Measurements from ENCODE around the gene USP13. TPM values are rescaled to one million over a fixed set of nuclear protein-coding genes. Genes with fewer than 3 reads are reported as not detected.
"Not testable (repeated sequence)": the region's sequence is repeated elsewhere in the genome, so short reads cannot be mapped to it uniquely, and the experiment has no call there.

Gene USP13
- total RNA-seq, 2 experiments from 2014 or later = 9.4 to 9.6 TPM

- H3K27me3 Mint-ChIP-seq = no peaks in the 10 kb centered on the region
- CTCF ChIA-PET = no interaction called here
- H3K4me3 Mint-ChIP-seq = no peak overlapping the region
Measured at GRCh38 chr3:179769411-179770247, 116.8 kb downstream of the USP13 start.

DNA sequence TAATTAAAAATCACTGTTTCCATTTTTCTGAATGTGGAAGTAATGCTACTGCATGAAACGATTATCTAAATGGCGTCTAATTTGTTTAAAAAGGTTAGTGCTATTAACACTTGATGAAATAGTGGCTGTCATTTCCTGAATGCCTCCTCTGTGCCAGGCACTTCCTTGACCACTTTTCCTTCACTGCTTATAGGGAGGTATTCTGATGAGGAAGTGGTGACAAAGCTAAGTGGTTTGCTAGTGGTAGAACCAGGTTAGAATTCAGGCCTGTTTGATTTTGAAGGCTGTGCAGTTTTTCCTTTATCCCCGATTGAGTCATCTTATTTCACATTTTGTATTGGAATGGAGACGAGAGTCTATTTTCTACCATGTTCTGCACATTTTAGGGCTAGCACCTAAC is 119.0 kb downstream of the USP13 start:
- Mint-ChIP-seq H3K27ac (no peak overlapping the region), H3K4me1 (peaks cover 4% of the 10 kb centered on the region), H3K9me3 (no peaks in the 10 kb centered on the region), H3K27me3 (no peaks in the 10 kb centered on the region), H3K4me3 (no peak overlapping the region), H3K36me3 (ENCODE audit: low read depth) (peaks cover 15% of the 10 kb centered on the region)
- ChIA-PET POLR2A (no interaction called here), CTCF (no interaction called here)
- DNase-seq = no peak

More at GRCh38 chr3:179769411-179770247, 116.8 kb downstream of the USP13 start:
- no peak overlapping the region for H3K27ac Mint-ChIP-seq
- no peak for DNase-seq
- H3K36me3 Mint-ChIP-seq (ENCODE audit: low read depth) = peaks cover 18% of the 10 kb centered on the region
- no peaks in the 10 kb centered on the region for H3K9me3 Mint-ChIP-seq
- H3K4me1 Mint-ChIP-seq = peaks cover 4% of the 10 kb centered on the region
- POLR2A ChIA-PET = no interaction called here

DNA sequence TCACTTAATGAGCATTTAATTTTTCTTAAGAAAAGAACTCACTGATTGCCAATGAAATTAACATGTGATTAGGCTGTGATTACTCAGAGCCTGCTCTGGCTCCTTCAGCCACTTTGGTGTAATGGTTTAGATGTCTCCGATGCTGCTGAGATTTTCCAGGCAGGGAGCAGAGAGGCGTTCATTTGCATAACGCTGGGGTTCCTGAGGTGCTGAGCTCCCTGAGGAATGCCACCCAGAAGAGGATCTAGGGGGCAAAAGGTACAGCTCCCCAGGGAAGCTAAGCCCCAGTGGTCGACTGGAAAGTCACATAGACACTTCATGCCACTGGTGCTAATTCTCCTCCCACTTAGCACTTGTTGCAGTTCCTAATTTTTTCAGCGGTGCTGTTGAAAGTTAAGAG is 119.5 kb downstream of the USP13 start:
- no peak overlapping the region for H3K4me3 Mint-ChIP-seq
- H3K27me3 Mint-ChIP-seq = no peaks in the 10 kb centered on the region
- peaks cover 4% of the 10 kb centered on the region for H3K4me1 Mint-ChIP-seq
- DNase-seq = no peak
- POLR2A ChIA-PET = no interaction called here
- H3K9me3 Mint-ChIP-seq = no peaks in the 10 kb centered on the region
- H3K36me3 Mint-ChIP-seq (ENCODE audit: low read depth) = peaks cover 12% of the 10 kb centered on the region
- CTCF ChIA-PET = no interaction called here
- H3K27ac Mint-ChIP-seq = no peak overlapping the region

GRCh38 chr3:179775416-179776122 is 122.7 kb downstream of the USP13 start:
- no peak overlapping the region for H3K27ac Mint-ChIP-seq
- CTCF ChIA-PET = interaction anchor here (0.6 kb wide), 1 partner anchor 319 kb away, joined by 4 read pairs; no protein-coding TSS in a partner anchor
- H3K36me3 Mint-ChIP-seq (ENCODE audit: low read depth) = peaks cover 17% of the 10 kb centered on the region
- no peak overlapping the region for H3K4me3 Mint-ChIP-seq
- POLR2A ChIA-PET = no interaction called here
- peaks cover 1% of the 10 kb centered on the region for H3K4me1 Mint-ChIP-seq
- H3K27me3 Mint-ChIP-seq = no peaks in the 10 kb centered on the region
- DNase-seq = no peak
- no peaks in the 10 kb centered on the region for H3K9me3 Mint-ChIP-seq

- H3K9me3 Mint-ChIP-seq; H3K4me1 Mint-ChIP-seq; H3K36me3 Mint-ChIP-seq (ENCODE audit: low read depth); H3K27ac Mint-ChIP-seq; DNase-seq; H3K27me3 Mint-ChIP-seq; CTCF ChIA-PET; POLR2A ChIA-PET; H3K4me3 Mint-ChIP-seq: not testable (repeated sequence)
Measured at GRCh38 chr3:179782841-179783240, 130.0 kb downstream of the USP13 start.

DNA sequence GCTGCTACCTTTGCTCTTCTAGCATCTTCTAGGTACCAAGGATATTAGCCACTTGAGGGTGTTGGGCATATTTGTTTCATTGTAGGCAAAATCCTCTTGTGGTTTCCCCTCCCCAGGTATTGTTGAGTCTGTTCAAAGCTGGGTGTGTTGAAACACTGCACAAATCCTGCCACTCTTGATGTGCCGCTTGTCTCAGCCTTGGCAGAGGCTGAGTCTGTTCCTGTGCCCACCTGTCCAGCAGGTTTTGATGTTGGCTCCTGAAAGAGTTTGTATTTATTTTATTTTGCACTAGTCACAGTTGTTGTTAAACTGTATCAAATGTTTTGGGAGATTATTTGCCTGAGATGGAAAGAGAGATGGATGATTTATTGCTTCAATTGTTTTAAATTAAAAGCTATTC is 136.2 kb downstream of the USP13 start:
- POLR2A ChIA-PET = no interaction called here
- DNase-seq = no peak
- H3K4me1 Mint-ChIP-seq = no peaks in the 10 kb centered on the region
- no peak overlapping the region for H3K4me3 Mint-ChIP-seq
- no peaks in the 10 kb centered on the region for H3K9me3 Mint-ChIP-seq
- no peaks in the 10 kb centered on the region for H3K36me3 Mint-ChIP-seq (ENCODE audit: low read depth)
- no peaks in the 10 kb centered on the region for H3K27me3 Mint-ChIP-seq
- CTCF ChIA-PET = no interaction called here
- H3K27ac Mint-ChIP-seq = no peak overlapping the region

DNA sequence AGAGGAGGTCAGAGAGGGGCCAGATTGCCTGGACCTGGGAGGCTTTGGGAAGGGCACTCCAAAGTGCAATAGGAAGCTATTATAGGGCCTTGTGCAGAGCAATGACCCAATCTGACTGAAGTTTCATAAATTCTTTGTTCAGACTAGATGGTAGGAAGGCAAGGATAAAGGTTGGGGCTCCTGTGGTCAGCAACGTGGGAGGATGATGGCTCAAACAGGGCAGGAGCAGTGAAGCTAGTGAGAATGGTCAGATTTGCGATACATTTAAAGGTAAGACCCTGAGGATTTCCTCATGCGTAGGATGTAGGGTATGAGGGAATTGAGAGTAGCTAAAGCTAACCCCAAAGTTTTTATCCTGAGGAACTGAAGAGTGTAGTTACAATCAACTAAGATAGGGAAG is 139.0 kb downstream of the USP13 start:
- Mint-ChIP-seq H3K27me3 (no peaks in the 10 kb centered on the region), H3K9me3 (no peaks in the 10 kb centered on the region), H3K4me3 (no peak overlapping the region), H3K4me1 (no peaks in the 10 kb centered on the region), H3K27ac (no peak overlapping the region), H3K36me3 (ENCODE audit: low read depth) (no peaks in the 10 kb centered on the region)
- POLR2A ChIA-PET = interaction anchor here (0.8 kb wide), 1 partner anchor 8 kb away, joined by 3 read pairs; no protein-coding TSS in a partner anchor
- no peak for DNase-seq
- CTCF ChIA-PET = no interaction called here

GRCh38 chr3:179794355-179794754 is 141.5 kb downstream of the USP13 start:
- no peak for DNase-seq
- CTCF ChIA-PET = no interaction called here
- Mint-ChIP-seq H3K27ac (no peak overlapping the region), H3K36me3 (ENCODE audit: low read depth) (no peaks in the 10 kb centered on the region), H3K27me3 (no peaks in the 10 kb centered on the region), H3K4me3 (no peak overlapping the region), H3K4me1 (no peaks in the 10 kb centered on the region), H3K9me3 (no peaks in the 10 kb centered on the region)
- POLR2A ChIA-PET = no interaction called here

DNA sequence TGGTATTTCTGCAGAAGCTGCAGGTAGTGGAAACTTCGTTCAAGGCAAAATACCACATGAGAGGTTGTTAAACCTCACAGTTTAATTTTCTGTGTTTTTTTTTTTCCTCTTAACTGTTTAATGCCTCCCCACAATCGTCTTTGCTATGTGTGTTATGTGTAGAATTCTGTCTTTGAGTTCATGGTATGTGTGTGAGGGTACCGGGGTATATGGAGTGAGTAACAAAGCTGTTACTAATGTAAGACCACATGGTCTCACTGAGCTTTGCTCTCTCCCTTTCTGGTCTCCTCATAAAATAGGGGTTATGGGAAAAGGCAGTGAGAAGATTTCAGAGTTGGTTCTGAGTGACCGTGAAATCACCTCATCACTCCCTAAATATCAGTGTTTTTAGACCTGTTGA is 143.6 kb downstream of the USP13 start:
- CTCF ChIA-PET = interaction anchor here (0.6 kb wide), 1 partner anchor 1734 kb away, joined by 4 read pairs; no protein-coding TSS in a partner anchor
- no peak overlapping the region for H3K4me3 Mint-ChIP-seq
- POLR2A ChIA-PET = no interaction called here

DNA sequence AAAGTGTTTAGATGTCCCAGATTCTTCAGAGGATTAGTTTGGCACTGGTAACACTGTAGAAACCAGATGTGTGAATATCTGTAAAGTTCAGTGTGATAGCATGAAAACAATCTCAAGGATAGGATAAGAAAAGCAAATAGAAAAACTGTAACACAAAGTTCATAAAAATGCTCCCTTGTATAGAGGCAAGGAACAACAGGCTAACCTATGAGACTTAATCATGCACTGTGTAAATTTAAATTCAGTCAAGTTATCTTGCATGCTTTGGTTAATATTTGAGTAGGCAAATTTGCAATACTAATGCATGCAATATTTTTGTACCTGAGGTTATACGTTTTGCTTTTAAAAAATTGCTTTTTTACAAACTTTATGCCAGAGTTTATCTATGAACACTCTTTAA is 144.4 kb downstream of the USP13 start:
- ChIA-PET POLR2A (no interaction called here), CTCF (no interaction called here)
- Mint-ChIP-seq H3K9me3 (no peaks in the 10 kb centered on the region), H3K36me3 (ENCODE audit: low read depth) (no peaks in the 10 kb centered on the region), H3K4me1 (no peaks in the 10 kb centered on the region), H3K27me3 (no peaks in the 10 kb centered on the region), H3K4me3 (no peak overlapping the region), H3K27ac (no peak overlapping the region)
- DNase-seq = no peak

More for the DNA sequence above, 143.6 kb downstream of the USP13 start:
- no peaks in the 10 kb centered on the region for H3K27me3 Mint-ChIP-seq
- H3K4me1 Mint-ChIP-seq = no peaks in the 10 kb centered on the region
- H3K27ac Mint-ChIP-seq = no peak overlapping the region
- DNase-seq = no peak
- no peaks in the 10 kb centered on the region for H3K36me3 Mint-ChIP-seq (ENCODE audit: low read depth)
- no peaks in the 10 kb centered on the region for H3K9me3 Mint-ChIP-seq

DNA sequence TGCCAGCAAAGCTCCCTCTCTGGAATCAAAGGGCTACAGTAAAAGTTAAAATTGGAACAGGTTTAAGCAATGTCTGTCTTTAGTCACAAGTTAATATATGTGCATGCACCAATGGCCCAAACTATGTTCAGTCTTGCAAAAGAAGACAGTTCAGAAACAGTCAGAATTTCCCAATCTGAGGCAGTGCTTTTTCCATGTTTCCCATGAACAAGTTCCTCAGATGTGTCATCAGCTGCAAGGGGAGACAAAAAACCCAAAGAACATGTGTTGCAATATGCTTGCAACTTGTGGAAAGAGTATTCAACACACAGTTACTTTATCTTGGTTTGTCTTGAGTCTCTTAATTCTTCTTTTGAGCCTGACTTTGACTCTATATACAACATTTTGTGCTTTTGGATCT is 148.4 kb downstream of the USP13 start:
- Mint-ChIP-seq H3K27me3 (peaks cover 8% of the 10 kb centered on the region), H3K4me1 (no peaks in the 10 kb centered on the region), H3K36me3 (ENCODE audit: low read depth) (no peaks in the 10 kb centered on the region), H3K27ac (no peak overlapping the region), H3K4me3 (no peak overlapping the region), H3K9me3 (no peaks in the 10 kb centered on the region)
- POLR2A ChIA-PET = no interaction called here
- CTCF ChIA-PET = no interaction called here
- DNase-seq = no peak

GRCh38 chr3:179801856-179802255 is 149.0 kb downstream of the USP13 start:
- H3K4me1 Mint-ChIP-seq = no peaks in the 10 kb centered on the region
- no peak overlapping the region for H3K27ac Mint-ChIP-seq
- DNase-seq = no peak
- CTCF ChIA-PET = no interaction called here
- H3K4me3 Mint-ChIP-seq = no peak overlapping the region
- POLR2A ChIA-PET = no interaction called here
- no peaks in the 10 kb centered on the region for H3K9me3 Mint-ChIP-seq
- peaks cover 8% of the 10 kb centered on the region for H3K27me3 Mint-ChIP-seq
- H3K36me3 Mint-ChIP-seq (ENCODE audit: low read depth) = no peaks in the 10 kb centered on the region

DNA sequence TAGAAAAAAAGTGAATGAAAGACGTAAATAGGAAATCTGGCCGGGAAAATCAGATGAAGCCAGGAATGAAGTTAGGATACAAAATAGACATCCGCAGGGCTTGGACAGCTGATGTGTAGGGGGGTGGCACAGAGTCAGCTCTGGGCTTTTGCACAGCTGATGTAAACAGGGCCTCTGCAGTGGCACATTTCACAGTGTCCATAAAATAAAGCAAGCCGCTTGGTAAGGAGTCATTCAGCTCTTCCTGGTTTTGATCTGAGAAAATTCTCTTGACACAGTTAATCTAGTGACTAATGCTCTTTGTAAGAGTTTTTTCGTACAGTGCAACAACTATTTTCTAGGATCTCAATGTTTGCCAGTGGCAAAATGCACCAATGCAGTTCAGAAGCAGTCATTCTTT is 153.3 kb downstream of the USP13 start:
- Mint-ChIP-seq H3K27ac (no peak overlapping the region), H3K4me1 (no peaks in the 10 kb centered on the region), H3K36me3 (ENCODE audit: low read depth) (no peaks in the 10 kb centered on the region), H3K27me3 (peaks cover 8% of the 10 kb centered on the region), H3K9me3 (no peaks in the 10 kb centered on the region), H3K4me3 (no peak overlapping the region)
- POLR2A ChIA-PET = no interaction called here
- CTCF ChIA-PET = no interaction called here
- DNase-seq = no peak

DNA sequence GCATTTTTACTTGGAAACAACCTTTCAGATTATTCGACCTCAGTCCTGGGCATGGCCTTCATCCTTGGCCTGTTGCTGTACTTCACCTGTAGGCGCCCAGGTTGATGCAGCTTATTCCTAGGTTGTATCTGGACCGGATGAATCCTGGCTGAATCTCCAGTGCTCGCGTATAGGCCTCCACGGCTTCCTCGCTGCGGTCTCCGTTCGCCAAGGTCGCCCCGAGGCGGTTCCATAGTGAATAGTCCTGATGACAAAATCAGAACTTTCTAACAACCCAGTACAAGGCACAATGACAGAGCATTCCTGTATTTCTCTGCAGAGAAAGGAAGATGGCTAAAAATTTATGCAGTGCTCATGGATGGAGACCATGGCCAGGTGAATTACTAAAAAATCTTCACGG is 154.7 kb downstream of the USP13 start:
- H3K27ac Mint-ChIP-seq = no peak overlapping the region
- DNase-seq = no peak
- H3K9me3 Mint-ChIP-seq = no peaks in the 10 kb centered on the region
- POLR2A ChIA-PET = no interaction called here
- peaks cover 8% of the 10 kb centered on the region for H3K27me3 Mint-ChIP-seq
- CTCF ChIA-PET = no interaction called here
- H3K36me3 Mint-ChIP-seq (ENCODE audit: low read depth) = no peaks in the 10 kb centered on the region
- H3K4me3 Mint-ChIP-seq = no peak overlapping the region
- peaks cover 2% of the 10 kb centered on the region for H3K4me1 Mint-ChIP-seq
